ENCODE data around the gene TRIM64. TPM values are rescaled to one million over a fixed set of nuclear protein-coding genes. Genes with fewer than 3 reads are reported as not detected.
"Not testable (repeated sequence)": the region's sequence is repeated elsewhere in the genome, so short reads cannot be mapped to it uniquely, and the experiment has no call there.

TRIM64 gene
- not detected in 2 replicates for total RNA-seq

- not testable (repeated sequence) for DNase-seq (ENCODE audit: low read depth); H3K4me3 ChIP-seq (ENCODE audit: low read depth, low read length)
Measured at GRCh38 chr11:89965737-89966136, at the start of gene TRIM64. Gene TRIM64 (plus strand): TSS chr11:89966037. CDS start chr11:89968504, 2,467 bp downstream.

- no peak for DNase-seq (ENCODE audit: low read depth)
- TF ChIP-seq, protein P1, sequence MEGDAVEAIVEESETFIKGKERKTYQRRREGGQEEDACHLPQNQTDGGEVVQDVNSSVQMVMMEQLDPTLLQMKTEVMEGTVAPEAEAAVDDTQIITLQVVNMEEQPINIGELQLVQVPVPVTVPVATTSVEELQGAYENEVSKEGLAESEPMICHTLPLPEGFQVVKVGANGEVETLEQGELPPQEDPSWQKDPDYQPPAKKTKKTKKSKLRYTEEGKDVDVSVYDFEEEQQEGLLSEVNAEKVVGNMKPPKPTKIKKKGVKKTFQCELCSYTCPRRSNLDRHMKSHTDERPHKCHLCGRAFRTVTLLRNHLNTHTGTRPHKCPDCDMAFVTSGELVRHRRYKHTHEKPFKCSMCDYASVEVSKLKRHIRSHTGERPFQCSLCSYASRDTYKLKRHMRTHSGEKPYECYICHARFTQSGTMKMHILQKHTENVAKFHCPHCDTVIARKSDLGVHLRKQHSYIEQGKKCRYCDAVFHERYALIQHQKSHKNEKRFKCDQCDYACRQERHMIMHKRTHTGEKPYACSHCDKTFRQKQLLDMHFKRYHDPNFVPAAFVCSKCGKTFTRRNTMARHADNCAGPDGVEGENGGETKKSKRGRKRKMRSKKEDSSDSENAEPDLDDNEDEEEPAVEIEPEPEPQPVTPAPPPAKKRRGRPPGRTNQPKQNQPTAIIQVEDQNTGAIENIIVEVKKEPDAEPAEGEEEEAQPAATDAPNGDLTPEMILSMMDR (conservative IDR thresholded peaks at IDR 0.05; ENCODE audit: low read depth, low read length), result no peak
Measured at GRCh38 chr11:89922195-89922660, 43.6 kb upstream of the TRIM64 start, which contains the start of gene TRIM49D1. Gene TRIM49D1 (minus strand): TSS chr11:89922245. CDS start chr11:89917710, 4,535 bp downstream.

GRCh38 chr11:89923764-89924163 is 42.1 kb upstream of the TRIM64 start, which contains the start of gene TRIM49D2:
Gene TRIM49D2 (plus strand): TSS chr11:89924064. CDS start chr11:89926762, 2,698 bp downstream.
- not testable (repeated sequence) for H3K4me3 ChIP-seq (ENCODE audit: low read depth, low read length)

More at GRCh38 chr11:89922195-89922660, 43.6 kb upstream of the TRIM64 start, which contains the start of gene TRIM49D1:
- H3K4me3 ChIP-seq (ENCODE audit: low read depth, low read length), result no peak within 1 kb of the TSS

GRCh38 chr11:89960833-89961232 is 5.0 kb upstream of the TRIM64 start:
- H3K4me3 ChIP-seq (ENCODE audit: low read depth, low read length); DNase-seq (ENCODE audit: low read depth): not testable (repeated sequence)

More at GRCh38 chr11:89923764-89924163, 42.1 kb upstream of the TRIM64 start, which contains the start of gene TRIM49D2:
- DNase-seq (ENCODE audit: low read depth), result not testable (repeated sequence)

Other genes with a start within 250 kb of the TRIM64 start
- not detected in 2 replicates for gene TRIM49, start 157.5 kb upstream of the TRIM64 start, total RNA-seq
- gene TRIM64B, start 87.5 kb upstream of the TRIM64 start, total RNA-seq, result 0.17 TPM in 1 of 2 replicates, not detected in the other
- not detected in 2 replicates for gene TRIM49D1, start 43.8 kb upstream of the TRIM64 start, total RNA-seq
- not detected in 2 replicates for gene TRIM49D2, start 42.0 kb upstream of the TRIM64 start, total RNA-seq
- gene TRIM49C, start 65.1 kb downstream of the TRIM64 start, total RNA-seq, result not detected in 2 replicates
- gene UBTFL1, start 119.9 kb downstream of the TRIM64 start, total RNA-seq, result not detected in 2 replicates
- gene NAALAD2, start 168.6 kb downstream of the TRIM64 start, total RNA-seq, result 0.23 and 0.43 TPM in 2 replicates